ENCODE data around the gene SLC9A9.

GRCh38 chr3:143784446-143784845 is 63.8 kb downstream of the SLC9A9 start:
- TF ChIP-seq ZFP30 (CRISPR knock-in tag; IDR thresholded peaks at IDR 0.05) (no peak), ZC3H10 (CRISPR knock-in tag; IDR thresholded peaks at IDR 0.05) (no peak), PATZ1 (CRISPR knock-in tag; IDR thresholded peaks at IDR 0.05; ENCODE audit: borderline replicate concordance) (no peak), CSRNP3 (CRISPR knock-in tag; IDR thresholded peaks at IDR 0.05) (no peak), ZFP3 (CRISPR knock-in tag; IDR thresholded peaks at IDR 0.05) (no peak), OSR1 (CRISPR knock-in tag; IDR thresholded peaks at IDR 0.05) (no peak), CREB5 (CRISPR knock-in tag; IDR thresholded peaks at IDR 0.05; ENCODE audit: low read depth) (no peak), PPARA (CRISPR knock-in tag; IDR thresholded peaks at IDR 0.05; ENCODE audit: borderline replicate concordance) (no peak), ISL1 (CRISPR knock-in tag; IDR thresholded peaks at IDR 0.05) (no peak), TSHZ2 (CRISPR knock-in tag; IDR thresholded peaks at IDR 0.05) (no peak), POU6F1 (CRISPR knock-in tag; IDR thresholded peaks at IDR 0.05; ENCODE audit: borderline replicate concordance, low read depth) (no peak)
